Pulmonary artery endothelial cell (primary cell): ENCODE results near the gene ATP5IF1. TPM values are rescaled to one million over a fixed set of nuclear protein-coding genes. Genes with fewer than 3 reads are reported as not detected.

Source experiments
- DNase-seq: peaks from one replicate; pipeline ENCODE4 v3.0.0-alpha.2; 2011; ENCODE audit warnings: low read depth, low spot score
- total RNA-seq: library from RNA; depleted of rRNA; stranded (reverse); fragments of >200 nt; gene quantifications from 2 replicates; pipeline ENCODE4 v1.2.3, GENCODE V29; 2014

ATP5IF1 gene
- 121 and 140 TPM in 2 replicates for total RNA-seq

DNA sequence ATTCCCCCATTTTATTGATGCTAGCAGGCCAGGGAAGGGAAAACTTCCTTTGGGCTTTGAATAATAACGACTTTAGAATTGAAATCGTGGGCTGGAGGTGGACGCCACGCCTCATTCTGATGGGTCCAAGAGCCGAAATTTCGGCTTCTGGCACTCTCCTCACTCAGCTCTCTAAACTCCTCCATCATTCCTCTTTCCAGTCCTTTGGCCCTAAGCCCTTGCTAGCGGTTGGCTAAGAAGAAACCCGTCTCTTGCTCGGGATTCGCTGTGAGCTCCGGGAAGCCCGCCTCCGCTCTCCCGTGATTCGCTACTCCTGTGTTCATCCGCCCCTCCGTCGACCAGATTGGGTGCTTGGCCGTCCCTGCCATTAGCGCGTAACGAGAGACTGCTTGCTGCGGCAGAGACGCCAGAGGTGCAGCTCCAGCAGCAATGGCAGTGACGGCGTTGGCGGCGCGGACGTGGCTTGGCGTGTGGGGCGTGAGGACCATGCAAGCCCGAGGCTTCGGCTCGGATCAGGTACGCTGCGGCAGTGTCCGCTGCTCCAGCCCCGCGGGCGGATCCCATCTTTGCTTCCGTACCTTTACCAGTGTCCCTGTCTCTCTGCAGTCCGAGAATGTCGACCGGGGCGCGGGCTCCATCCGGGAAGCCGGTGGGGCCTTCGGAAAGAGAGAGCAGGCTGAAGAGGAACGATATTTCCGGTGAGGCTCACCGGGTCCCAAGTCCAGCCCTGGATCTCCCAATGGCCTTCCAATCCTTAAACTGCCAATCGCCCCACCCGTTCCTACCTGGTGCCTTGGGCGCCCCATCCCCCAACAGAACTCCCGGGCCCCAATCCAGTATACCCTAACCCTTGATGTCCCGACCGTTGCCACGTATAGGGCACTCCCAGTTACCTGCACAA is at the start of gene ATP5IF1:
Gene ATP5IF1, plus strand, starts transcription at position 370 of the 901 bp plus-strand sequence. Its CDS starts 60 bp downstream, at position 430.
- peak; percentile 93 for DNase-seq

- DNase-seq, result no peak
Observed at GRCh38 chr1:28190337-28190979, 45.5 kb upstream of the ATP5IF1 start.

GRCh38 chr1:28190996-28191645 is 44.8 kb upstream of the ATP5IF1 start:
- no peak for DNase-seq

DNA sequence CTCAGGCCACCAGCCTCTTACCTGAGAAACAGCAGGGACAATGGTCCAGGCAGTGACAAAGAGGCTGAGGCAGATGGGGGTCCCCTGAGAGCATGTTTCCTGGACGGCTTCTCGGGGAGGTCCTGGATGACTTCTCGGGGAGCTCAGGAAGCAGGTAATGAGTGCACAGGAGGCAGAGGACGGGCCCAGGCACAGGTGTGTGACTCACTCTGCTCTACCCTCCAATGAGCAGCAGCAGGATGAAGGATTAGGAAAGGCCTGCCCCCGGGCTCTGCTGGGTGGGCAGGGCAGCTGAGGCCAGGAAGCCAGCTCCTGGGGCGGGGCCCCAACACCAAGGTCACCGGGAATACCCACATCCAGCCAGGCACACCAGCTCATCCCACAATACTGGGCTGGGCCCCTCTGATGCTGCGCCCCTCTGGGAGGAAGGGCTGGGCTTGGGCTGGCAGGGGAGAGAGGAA is 42.2 kb upstream of the ATP5IF1 start:
- DNase-seq, result no peak

DNA sequence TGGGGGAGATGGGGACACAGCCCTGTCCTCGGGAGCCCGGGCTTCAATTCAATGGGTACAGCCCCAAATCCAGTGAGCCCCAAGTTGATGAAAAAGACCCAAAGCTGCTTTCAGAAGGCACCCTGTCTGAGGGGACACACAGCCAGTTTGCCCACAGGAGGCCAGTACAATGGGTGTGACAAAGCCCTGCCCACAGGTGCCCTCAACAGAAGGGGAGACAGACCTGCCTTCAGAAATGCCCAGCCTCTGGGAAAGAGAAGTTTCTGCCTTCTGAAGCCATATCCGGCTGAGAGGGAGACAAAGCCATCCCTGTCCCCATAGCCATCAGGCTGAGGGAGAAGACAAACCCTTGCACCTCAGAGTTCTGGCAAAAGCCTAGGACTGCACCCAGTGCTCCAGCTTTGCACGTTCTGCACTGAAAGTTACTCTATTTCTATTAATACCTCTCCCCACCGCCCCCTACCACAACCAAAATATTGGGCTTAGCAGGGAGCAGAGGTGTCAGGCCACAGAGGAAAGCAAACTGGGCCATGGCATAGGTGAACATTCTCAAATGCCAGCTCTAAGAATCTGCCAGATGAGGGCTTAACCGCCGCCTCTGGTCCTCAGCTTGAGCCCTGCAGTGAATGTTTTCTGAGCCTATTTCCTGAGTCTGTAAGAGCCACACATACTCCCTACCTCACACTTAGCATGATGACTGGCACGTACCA is 41.4 kb upstream of the ATP5IF1 start:
- no peak for DNase-seq

- no peak for DNase-seq
Observed at GRCh38 chr1:28195780-28196179, 40.1 kb upstream of the ATP5IF1 start.

- no peak for DNase-seq
Observed at GRCh38 chr1:28196330-28196729, 39.6 kb upstream of the ATP5IF1 start.

DNA sequence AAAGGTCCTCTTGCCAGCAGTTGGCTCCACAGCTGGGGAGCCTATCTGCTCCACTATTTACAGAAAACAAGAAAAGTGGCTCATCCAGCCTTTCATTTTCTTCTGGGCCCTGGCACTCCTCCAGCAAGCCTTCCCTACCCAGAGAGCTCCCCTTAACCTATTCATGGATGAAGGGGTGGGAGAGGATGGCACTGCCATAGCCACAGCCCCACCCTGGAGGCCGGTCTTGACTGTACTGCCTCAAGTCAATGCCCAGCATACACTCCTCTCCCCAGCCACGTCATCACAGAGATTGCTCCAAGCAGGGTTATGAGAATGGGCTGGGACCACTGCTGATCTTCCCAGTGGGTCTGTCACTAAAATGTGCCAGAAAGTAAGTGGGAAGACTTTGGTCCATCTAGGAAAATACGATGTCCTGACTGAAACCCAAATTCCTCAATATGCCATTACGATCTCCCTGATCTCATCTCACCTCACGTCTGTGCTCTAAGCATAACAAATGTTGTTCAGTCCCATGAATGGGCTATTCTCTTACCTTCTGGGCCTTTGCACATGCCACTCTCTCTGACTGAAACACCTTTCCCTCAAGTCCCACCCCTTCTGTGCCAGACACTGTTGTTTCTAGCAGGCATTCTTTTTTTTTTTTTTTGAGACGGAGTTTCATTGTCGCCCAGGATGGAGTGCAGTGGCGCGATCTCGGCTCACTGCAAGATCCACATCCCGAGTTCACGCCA is 38.1 kb upstream of the ATP5IF1 start:
- no peak for DNase-seq

- no peak for DNase-seq
Observed at GRCh38 chr1:28199328-28200233, 36.3 kb upstream of the ATP5IF1 start.

GRCh38 chr1:28200234-28200873 is 35.6 kb upstream of the ATP5IF1 start:
- DNase-seq, result no peak

DNA sequence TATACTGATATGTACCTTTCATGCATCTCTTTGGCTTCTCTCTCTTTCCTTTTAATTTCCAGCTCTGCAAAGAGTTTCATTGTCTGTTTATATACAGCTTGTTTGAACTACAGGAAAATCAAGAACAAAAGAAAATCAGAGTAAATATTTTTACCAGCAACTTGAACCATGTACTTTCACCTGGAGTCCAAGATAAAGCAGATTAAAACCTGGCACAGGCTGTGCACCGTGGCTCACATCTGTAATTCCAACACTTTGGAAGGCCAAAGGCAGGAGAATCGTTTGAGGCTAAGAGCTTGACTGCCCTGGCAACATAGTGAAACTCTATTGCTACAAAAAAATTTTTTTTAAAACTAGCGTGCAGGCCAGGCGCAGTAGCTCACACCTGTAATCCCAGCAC is 30.7 kb upstream of the ATP5IF1 start:
- no peak for DNase-seq

- DNase-seq, result peak; percentile 63
Observed at GRCh38 chr1:28208818-28209441, 27.0 kb upstream of the ATP5IF1 start.

DNA sequence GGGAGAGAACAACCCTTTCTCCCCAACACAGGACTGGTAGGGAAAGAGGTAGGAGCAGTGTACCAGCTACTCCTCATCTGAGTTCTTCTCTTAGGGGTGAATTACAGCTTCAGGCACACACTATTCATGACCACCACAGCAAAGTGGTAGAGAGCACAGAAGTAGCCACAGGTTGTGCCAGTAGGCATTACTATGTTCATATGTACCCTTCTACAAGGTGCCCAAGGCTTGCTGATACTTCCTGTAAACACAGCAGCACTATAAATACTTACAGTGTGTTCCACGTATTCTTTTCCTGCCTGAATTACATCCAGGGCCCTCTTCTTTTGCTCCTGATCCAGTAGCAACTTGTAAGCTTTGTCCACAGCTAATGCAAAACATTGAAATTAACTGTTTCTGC is 26.2 kb upstream of the ATP5IF1 start:
- DNase-seq, result no peak

DNA sequence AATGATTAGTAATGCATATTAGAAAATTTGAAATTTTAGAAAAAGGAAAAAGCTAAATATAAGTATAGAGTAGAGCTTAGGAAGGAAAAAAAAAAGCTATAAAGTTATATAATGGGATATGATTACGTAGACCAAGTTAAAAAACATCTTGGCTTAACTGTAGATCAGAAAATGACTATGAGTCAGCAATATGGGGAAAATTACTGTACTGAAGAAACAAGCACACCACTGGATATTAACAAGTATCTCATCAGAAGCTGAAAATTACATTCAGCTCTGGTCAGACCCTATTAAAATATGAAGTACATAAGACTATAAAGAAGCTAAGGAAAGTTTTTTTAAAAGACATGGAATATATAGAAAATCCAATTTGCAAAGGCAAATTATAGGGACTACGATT is 22.6 kb upstream of the ATP5IF1 start:
- no peak for DNase-seq

DNA sequence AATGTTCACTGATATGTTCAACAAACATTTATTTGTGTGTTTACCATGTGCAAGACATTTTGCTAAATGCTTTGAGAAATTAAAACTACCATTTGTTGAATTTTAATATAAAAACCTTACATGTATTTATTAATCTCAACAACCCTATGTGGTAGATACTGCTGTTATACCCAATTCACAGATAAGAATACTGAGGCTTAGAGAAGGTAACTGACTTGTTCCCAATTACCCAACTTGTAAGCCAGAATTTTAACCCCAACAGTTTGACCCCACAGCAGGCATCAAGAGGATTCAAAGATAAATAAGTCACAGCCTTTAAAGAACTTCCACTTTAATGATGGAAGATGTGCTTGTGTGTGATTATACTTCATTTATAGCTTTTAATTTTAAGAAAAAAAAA is 6.8 kb upstream of the ATP5IF1 start:
- DNase-seq, result no peak

- no peak for DNase-seq
Observed at GRCh38 chr1:28229996-28230395, 5.9 kb upstream of the ATP5IF1 start.

DNA sequence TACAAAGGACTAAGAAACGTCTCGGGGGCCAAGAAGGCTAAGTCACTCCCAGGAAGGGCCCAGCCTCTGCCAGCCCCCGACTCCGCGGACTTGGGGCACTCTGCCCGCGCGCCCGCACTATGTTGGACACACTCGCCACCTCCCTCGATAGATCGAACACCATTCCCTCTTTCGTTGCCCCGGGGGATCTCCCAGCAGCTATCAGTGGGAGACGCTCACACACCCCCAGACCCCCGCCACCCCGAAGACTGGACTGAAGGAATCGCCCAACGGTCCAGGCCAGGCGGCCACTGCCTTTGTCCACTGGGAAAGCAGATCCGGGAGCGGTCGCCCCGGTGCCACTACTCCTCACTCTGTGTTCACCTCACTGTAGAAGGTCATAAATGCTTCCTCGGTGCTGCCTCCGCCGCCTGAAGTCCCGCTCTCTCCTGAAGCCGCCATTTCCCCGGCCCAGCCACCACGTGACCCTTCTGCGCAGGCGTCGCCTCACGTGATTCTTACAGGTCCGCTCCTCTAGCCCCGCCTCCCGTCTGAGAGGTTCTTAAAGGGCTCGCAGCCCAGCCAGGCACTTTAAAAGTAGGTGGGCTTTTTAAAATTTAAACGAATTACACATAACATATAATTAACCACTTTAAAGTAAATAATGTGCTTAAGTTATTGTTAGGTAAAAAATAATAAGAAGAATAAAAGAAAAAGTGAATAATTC is 3.2 kb upstream of the ATP5IF1 start, which contains the start of gene DNAJC8:
Gene DNAJC8, minus strand, starts transcription at position 472 of the 706 bp plus-strand sequence. Its CDS starts 31 bp downstream, at position 441.
- peak; percentile 77 for DNase-seq

DNA sequence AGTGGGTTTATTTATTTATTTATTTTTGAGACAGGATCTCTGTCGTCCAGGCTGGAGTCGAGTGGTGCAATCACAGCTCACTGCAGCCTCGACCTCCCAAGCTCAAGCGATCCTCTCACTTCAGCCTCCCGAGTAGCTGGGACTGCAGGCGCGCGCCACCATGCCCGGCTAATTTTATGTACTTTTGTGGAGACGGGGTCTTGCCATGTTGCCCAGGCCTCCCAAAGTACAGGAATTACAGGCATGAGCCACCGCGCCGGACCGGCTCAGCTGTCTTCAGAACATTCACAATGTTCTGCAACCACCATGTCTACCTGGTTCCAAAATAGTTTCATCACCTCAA is 2.7 kb upstream of the ATP5IF1 start:
- no peak for DNase-seq
